Mesenchymal stem cell (in vitro differentiated cells and primary cell): ENCODE measurements around the gene TOP1.
A peak's percentile ranks its signal among the peaks of the same experiment; 100 is the strongest.

Experiments used
- DNase-seq: peaks from one replicate; pipeline ENCODE4 v3.0.0-alpha.2; 2013
- H2AFZ ChIP-seq: one replicate; pipeline ENCODE4 v1.6.1; 2013; ENCODE audit warnings: low read depth, mild to moderate bottlenecking, control low read depth, inconsistent platforms, low read length, moderate library complexity
- H2AK5ac ChIP-seq: 2 replicates; pipeline ENCODE4 v1.6.1; 2013; ENCODE audit warnings: low read length, moderate library complexity, mild to moderate bottlenecking, inconsistent platforms; ENCODE audit not compliant: severe bottlenecking
- H2BK120ac ChIP-seq: one replicate; pipeline ENCODE4 v1.6.1; 2013; ENCODE audit warnings: low read depth, mild to moderate bottlenecking, inconsistent platforms, low read length, moderate library complexity
- H2BK12ac ChIP-seq, 2 experiments: one replicate each; pipeline ENCODE4 v1.6.1; 2013; ENCODE audit warnings: inconsistent platforms in 2 of 2, low read length in 2 of 2, mild to moderate bottlenecking in 2 of 2, moderate library complexity in 2 of 2, control low read depth in 1 of 2
- H2BK15ac ChIP-seq: one replicate; pipeline ENCODE4 v1.6.1; 2013; ENCODE audit warnings: mild to moderate bottlenecking, low read depth, inconsistent platforms; ENCODE audit not compliant: poor library complexity, severe bottlenecking
- H2BK5ac ChIP-seq: 2 replicates; pipeline ENCODE4 v1.6.1; 2013; ENCODE audit warnings: low read depth, mild to moderate bottlenecking, low read length, control low read depth, inconsistent platforms; ENCODE audit not compliant: poor library complexity, severe bottlenecking
- H3K14ac ChIP-seq, 2 experiments: one replicate each; pipeline ENCODE4 v1.6.1; 2013; ENCODE audit warnings: inconsistent platforms in 2 of 2, low read length in 2 of 2, control low read depth in 1 of 2, mild to moderate bottlenecking in 1 of 2, moderate library complexity in 1 of 2
- H3K18ac ChIP-seq, 2 experiments: one replicate each; pipeline ENCODE4 v1.6.1; 2013; ENCODE audit warnings: inconsistent platforms in 2 of 2, low read length in 2 of 2, control low read depth in 1 of 2, low read depth in 1 of 2, mild to moderate bottlenecking in 1 of 2
- H3K23ac ChIP-seq, 2 experiments: one replicate each; pipeline ENCODE4 v1.6.1; 2013; ENCODE audit warnings: inconsistent platforms in 2 of 2, low read length in 2 of 2, mild to moderate bottlenecking in 2 of 2, moderate library complexity in 2 of 2, control low read depth in 1 of 2
- H3K27ac ChIP-seq: 2 replicates; pipeline ENCODE4 v1.5.1; 2013; ENCODE audit warnings: mild to moderate bottlenecking, moderate library complexity, low read length, control low read depth, inconsistent platforms; ENCODE audit not compliant: poor library complexity, severe bottlenecking
- H3K27me3 ChIP-seq, 2 experiments: 2 replicates each; pipeline versions ENCODE4 v1.6.1 to v1.7.0; 2013; ENCODE audit warnings: low read length in 2 of 2, mild to moderate bottlenecking in 2 of 2, moderate library complexity in 2 of 2, control low read depth in 1 of 2, inconsistent platforms in 1 of 2; ENCODE audit not compliant: control insufficient read depth in 1 of 2, insufficient read depth in 1 of 2
- H3K36me3 ChIP-seq, 2 experiments: 2 replicates each; pipeline versions ENCODE4 v1.6.1 to v1.7.0; 2013; ENCODE audit warnings: low read length in 2 of 2, control low read depth in 1 of 2, inconsistent platforms in 1 of 2, low read depth in 1 of 2, mild to moderate bottlenecking in 1 of 2; ENCODE audit not compliant: insufficient read depth in 2 of 2, control insufficient read depth in 1 of 2
- H3K4ac ChIP-seq, 2 experiments: one replicate each; pipeline ENCODE4 v1.6.1; 2013; ENCODE audit warnings: inconsistent platforms in 2 of 2, low read length in 2 of 2, mild to moderate bottlenecking in 2 of 2, moderate library complexity in 2 of 2, control low read depth in 1 of 2, low read depth in 1 of 2
- H3K4me1 ChIP-seq: 2 replicates; pipeline ENCODE4 v1.6.1; 2013; ENCODE audit warnings: low read depth, low read length, control low read depth; ENCODE audit not compliant: control insufficient read depth, insufficient read depth
- H3K4me2 ChIP-seq: 2 replicates; pipeline ENCODE4 v1.6.1; 2013; ENCODE audit warnings: low read length, mild to moderate bottlenecking, inconsistent platforms; ENCODE audit not compliant: poor library complexity, severe bottlenecking
- H3K4me3 ChIP-seq, 2 experiments: 2 replicates each; pipeline versions ENCODE4 v1.5.1 to v1.7.0; 2013; ENCODE audit warnings: low read length in 2 of 2, mild to moderate bottlenecking in 2 of 2, control low read depth in 1 of 2, low read depth in 1 of 2; ENCODE audit not compliant: insufficient read depth in 1 of 2
- H3K79me1 ChIP-seq: replicated peaks from 2 replicates; pipeline ENCODE4 v1.6.1; 2013; ENCODE audit warnings: mild to moderate bottlenecking, control low read depth, low read length, inconsistent platforms; ENCODE audit not compliant: poor library complexity, severe bottlenecking
- H3K9ac ChIP-seq: 2 replicates; pipeline ENCODE4 v1.7.0; 2013; ENCODE audit warnings: mild to moderate bottlenecking, low read length, moderate library complexity
- H3K9me3 ChIP-seq: 2 replicates; pipeline ENCODE4 v1.7.0; 2013; ENCODE audit warnings: mild to moderate bottlenecking, low read length; ENCODE audit not compliant: control insufficient read depth
- H4K8ac ChIP-seq: one replicate; pipeline ENCODE4 v1.6.1; 2013; ENCODE audit warnings: inconsistent platforms, mild to moderate bottlenecking, low read length, moderate library complexity
- H4K91ac ChIP-seq: one replicate; pipeline ENCODE4 v1.6.1; 2013; ENCODE audit warnings: mild to moderate bottlenecking, low read length, inconsistent platforms
- WGBS: methylation state at CpG from one replicate; pipeline ENCODE4 v1.1.7; 2013; ENCODE audit warnings: mixed read lengths; 5-methylcytosine and 5-hydroxymethylcytosine counted together

The TOP1 gene

DNA sequence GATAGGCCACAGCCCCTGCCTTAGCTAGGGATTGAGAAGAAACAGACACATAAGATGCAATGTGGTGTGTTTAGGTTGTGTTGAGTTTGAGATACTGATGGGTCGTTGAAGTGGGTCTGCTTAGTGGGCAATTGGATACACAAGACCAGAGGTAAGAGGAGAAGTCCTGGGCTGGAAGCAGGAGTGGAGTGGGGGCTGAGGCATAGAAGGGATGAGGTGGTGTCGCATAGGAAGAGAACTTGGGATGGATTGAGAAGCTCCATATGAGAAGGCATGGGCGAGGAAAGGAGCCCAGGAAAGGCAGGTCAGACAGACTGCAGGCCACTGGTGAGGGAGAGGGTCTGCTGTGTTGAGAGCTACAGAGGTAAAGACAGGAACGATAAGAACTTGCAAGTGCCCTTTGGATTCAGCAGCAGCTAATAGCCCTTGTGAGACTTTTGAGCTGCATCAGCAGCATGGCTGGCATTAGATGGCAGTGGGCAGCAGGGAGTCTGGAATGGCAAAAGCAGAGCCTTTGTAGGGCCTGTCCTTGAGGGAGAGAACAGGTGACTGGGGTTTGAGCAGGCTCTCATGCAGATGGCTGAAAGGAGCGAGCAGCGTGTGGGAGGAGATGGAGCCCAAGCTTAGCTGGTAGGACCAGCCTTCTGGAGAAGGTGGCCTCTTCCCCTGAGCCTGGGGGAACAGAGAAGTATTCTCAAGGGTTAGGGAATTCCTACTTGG is 141.9 kb downstream of the TOP1 start:
- Histone ChIP-seq H3K27me3 (no peaks in the 10 kb centered on the region), H3K9ac (no peak overlapping the region), H3K79me1 (peaks cover 43% of the 10 kb centered on the region), H3K36me3 (peaks cover 88 to 93% of the 10 kb centered on the region in 2 experiments), H2BK120ac (no peak overlapping the region), H3K4me3 (no peak overlapping the region), H4K91ac (no peak overlapping the region), H2BK5ac (no peak overlapping the region), H2BK12ac (no peak overlapping the region), H3K4ac (no peak overlapping the region), H2AFZ (no peak overlapping the region), H4K8ac (no peak overlapping the region), H2AK5ac (no peak overlapping the region), H3K27ac (no peak overlapping the region), H3K14ac (no peak overlapping the region), H3K23ac (no peak overlapping the region), H3K4me2 (no peak overlapping the region), H2BK15ac (no peak overlapping the region), H3K9me3 (no peaks in the 10 kb centered on the region), H3K18ac (no peak overlapping the region), H3K4me1 (peaks cover 17% of the 10 kb centered on the region)
- DNase-seq, result no peak
- 92% methylated on average over 6 of the region's 6 CpGs for WGBS

DNA sequence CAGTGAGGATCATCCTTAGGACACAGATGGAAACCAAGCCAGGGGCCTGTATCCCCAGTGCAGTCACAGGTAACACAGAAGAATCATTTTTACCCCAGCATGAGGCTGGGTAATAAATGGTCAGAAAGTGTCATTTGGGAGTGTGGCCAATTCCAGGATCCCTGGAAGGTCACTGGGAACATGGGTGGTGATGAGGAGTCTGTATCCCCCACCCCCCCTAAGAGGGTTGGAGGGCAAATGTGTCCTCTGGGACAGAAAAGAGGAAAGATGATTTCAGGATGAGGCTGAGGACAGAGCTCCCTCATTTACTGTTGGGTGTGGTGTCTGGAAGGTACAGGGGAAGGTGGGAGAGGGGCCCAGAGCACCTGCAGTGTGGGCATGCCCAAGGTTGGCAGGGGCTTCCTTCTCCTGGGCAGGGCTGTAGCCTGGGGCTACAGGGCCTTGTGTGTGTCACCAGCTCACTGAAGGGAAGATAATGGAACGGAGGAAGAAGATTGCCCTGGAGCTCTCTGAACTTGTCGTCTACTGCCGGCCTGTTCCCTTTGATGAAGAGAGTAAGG is 143.2 kb downstream of the TOP1 start:
- Histone ChIP-seq H3K4me2 (no peak overlapping the region), H3K23ac (no peak overlapping the region), H3K14ac (no peak overlapping the region), H3K36me3 (peaks cover 86 to 93% of the 10 kb centered on the region in 2 experiments), H2BK5ac (no peak overlapping the region), H4K91ac (no peak overlapping the region), H4K8ac (no peak overlapping the region), H3K4me1 (peaks cover 19% of the 10 kb centered on the region), H2BK120ac (no peak overlapping the region), H3K9ac (peak overlapping the region; percentile 22), H3K4ac (no peak overlapping the region), H3K9me3 (no peaks in the 10 kb centered on the region), H3K18ac (no peak overlapping the region), H3K27ac (no peak overlapping the region), H2BK12ac (no peak overlapping the region), H3K79me1 (peaks cover 44% of the 10 kb centered on the region), H2BK15ac (no peak overlapping the region), H3K4me3 (no peak overlapping the region), H2AFZ (no peak overlapping the region), H3K27me3 (no peaks in the 10 kb centered on the region), H2AK5ac (no peak overlapping the region)
- DNase-seq, result no peak
- 100% methylated on average over 3 of the region's 3 CpGs for WGBS

DNA sequence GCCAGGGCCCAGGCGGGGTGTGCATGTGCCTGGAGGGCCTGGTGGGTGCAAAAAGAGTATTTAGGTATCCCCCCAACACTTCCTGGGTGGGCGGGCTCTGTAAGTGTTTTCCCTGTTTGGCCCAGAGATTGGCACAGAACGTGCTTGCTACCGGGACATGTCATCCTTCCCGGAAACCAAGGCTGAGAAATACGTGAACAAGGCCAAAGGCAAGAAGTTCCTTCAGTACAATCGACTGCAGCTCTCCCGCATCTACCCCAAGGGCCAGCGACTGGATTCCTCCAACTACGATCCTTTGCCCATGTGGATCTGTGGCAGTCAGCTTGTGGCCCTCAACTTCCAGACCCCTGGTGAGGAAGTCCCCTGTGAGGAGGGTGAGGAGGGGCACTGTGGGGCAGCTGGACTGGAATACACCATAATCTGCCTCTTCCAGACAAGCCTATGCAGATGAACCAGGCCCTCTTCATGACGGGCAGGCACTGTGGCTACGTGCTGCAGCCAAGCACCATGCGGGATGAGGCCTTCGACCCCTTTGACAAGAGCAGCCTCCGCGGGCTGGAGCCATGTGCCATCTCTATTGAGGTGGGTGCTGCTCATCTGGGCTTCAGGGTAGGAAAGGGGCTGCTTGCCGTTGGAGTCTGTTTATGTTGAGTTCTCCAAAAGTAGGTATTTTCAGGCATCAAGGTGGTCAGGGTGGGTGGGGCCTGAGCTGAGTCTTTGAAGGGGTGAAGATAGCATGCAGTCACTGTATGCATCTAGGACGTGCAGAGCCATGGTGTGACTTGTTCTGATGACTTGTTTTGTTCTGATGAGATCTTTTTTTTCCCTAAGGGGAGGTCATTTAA is 143.9 kb downstream of the TOP1 start:
- H3K9ac ChIP-seq, result peak overlapping the region; percentile 22
- no peaks in the 10 kb centered on the region for H3K27me3 ChIP-seq
- H3K14ac ChIP-seq, result no peak overlapping the region
- peaks cover 41% of the 10 kb centered on the region for H3K79me1 ChIP-seq
- no peak overlapping the region for H2BK5ac ChIP-seq
- peak overlapping the region in 1 of 2 experiments; percentile 42 for H3K23ac ChIP-seq
- H3K4me2 ChIP-seq, result no peak overlapping the region
- peaks cover 21% of the 10 kb centered on the region for H3K4me1 ChIP-seq
- peaks cover 82 to 86% of the 10 kb centered on the region in 2 experiments for H3K36me3 ChIP-seq
- no peak overlapping the region for H2BK12ac ChIP-seq
- H3K9me3 ChIP-seq, result no peaks in the 10 kb centered on the region
- H2AK5ac ChIP-seq, result no peak overlapping the region
- H3K27ac ChIP-seq, result no peak overlapping the region
- H4K8ac ChIP-seq, result no peak overlapping the region
- H2BK120ac ChIP-seq, result no peak overlapping the region
- no peak overlapping the region for H3K18ac ChIP-seq
- no peak overlapping the region for H2AFZ ChIP-seq
- H2BK15ac ChIP-seq, result no peak overlapping the region
- DNase-seq, result no peak
- WGBS, result 93% methylated on average over 18 of the region's 18 CpGs
- no peak overlapping the region for H3K4ac ChIP-seq
- H4K91ac ChIP-seq, result no peak overlapping the region
- no peak overlapping the region for H3K4me3 ChIP-seq

DNA sequence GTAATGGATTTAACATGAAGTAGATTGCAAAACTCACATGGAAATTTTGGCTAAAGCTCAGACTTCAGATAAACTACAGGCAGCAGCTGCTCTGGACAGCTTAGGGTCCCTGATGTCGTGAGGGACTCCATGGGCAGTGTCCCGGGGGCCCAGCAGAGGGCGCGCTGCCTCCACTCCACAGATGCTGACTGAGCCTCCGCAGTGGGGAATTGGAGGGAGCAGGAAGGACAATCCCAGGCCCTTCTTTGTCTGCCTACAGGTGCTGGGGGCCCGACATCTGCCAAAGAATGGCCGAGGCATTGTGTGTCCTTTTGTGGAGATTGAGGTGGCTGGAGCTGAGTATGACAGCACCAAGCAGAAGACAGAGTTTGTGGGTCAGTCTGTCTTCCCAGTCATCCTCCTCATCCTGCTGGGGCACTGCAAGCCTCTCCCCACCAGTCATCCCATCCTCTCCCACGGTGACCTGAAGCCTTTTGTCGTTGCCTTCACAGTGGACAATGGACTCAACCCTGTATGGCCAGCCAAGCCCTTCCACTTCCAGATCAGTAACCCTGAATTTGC is 144.6 kb downstream of the TOP1 start:
- 53% methylated on average over 7 of the region's 9 CpGs for WGBS
- H3K4me1 ChIP-seq, result peaks cover 24% of the 10 kb centered on the region
- no peak overlapping the region for H4K91ac ChIP-seq

More for the DNA sequence above, 144.6 kb downstream of the TOP1 start:
- Histone ChIP-seq H3K4me2 (no peak overlapping the region), H3K14ac (no peak overlapping the region), H2BK12ac (no peak overlapping the region), H3K79me1 (peaks cover 36% of the 10 kb centered on the region), H2BK15ac (no peak overlapping the region), H3K18ac (no peak overlapping the region), H3K36me3 (peaks cover 78 to 79% of the 10 kb centered on the region in 2 experiments), H3K9ac (peak overlapping the region; percentile 1), H2AFZ (no peak overlapping the region), H3K27me3 (no peaks in the 10 kb centered on the region), H3K27ac (no peak overlapping the region), H3K4me3 (no peak overlapping the region), H2AK5ac (no peak overlapping the region), H2BK5ac (no peak overlapping the region), H3K4ac (no peak overlapping the region), H3K23ac (no peak overlapping the region), H3K9me3 (no peaks in the 10 kb centered on the region), H2BK120ac (no peak overlapping the region), H4K8ac (no peak overlapping the region)
- DNase-seq, result peak; percentile 68
